GM21737 (cell line): ENCODE results near the gene SF3A2.

ENCODE experiments used
- ATAC-seq: cut with Tn5 transposase; IDR thresholded peaks from one replicate; pipeline ENCODE4 v1.9.1; 2021; ENCODE audit warnings: mild to moderate bottlenecking, moderate library complexity; ENCODE audit not compliant: unreplicated experiment

Gene SF3A2

GRCh38 chr19:2239771-2240770 is 3.4 kb downstream of the SF3A2 start:
- ATAC-seq = no peak

GRCh38 chr19:2240881-2241760 is 4.5 kb downstream of the SF3A2 start:
- no peak for ATAC-seq

- ATAC-seq = no peak
Observed at GRCh38 chr19:2242092-2242537, 5.5 kb downstream of the SF3A2 start.

- ATAC-seq = no peak
Observed at GRCh38 chr19:2242816-2243215, 6.2 kb downstream of the SF3A2 start.

GRCh38 chr19:2243274-2244124 is 6.9 kb downstream of the SF3A2 start:
- no peak for ATAC-seq

GRCh38 chr19:2244125-2244411 is 7.4 kb downstream of the SF3A2 start:
- ATAC-seq = no peak

- ATAC-seq = no peak
Observed at GRCh38 chr19:2244486-2244885, 7.9 kb downstream of the SF3A2 start.

- no peak for ATAC-seq
Observed at GRCh38 chr19:2245273-2245672, 8.6 kb downstream of the SF3A2 start.

GRCh38 chr19:2246014-2246620 is 9.5 kb downstream of the SF3A2 start:
- no peak for ATAC-seq

GRCh38 chr19:2246801-2247361 is 10.3 kb downstream of the SF3A2 start:
- ATAC-seq = no peak

- no peak for ATAC-seq
Observed at GRCh38 chr19:2247433-2248101, 10.9 kb downstream of the SF3A2 start.

GRCh38 chr19:2248136-2249009 is 11.7 kb downstream of the SF3A2 start:
- no peak for ATAC-seq

GRCh38 chr19:2249010-2249866 is 12.6 kb downstream of the SF3A2 start, which contains the start of gene AMH:
Gene AMH (plus strand): TSS chr19:2249323. CDS start chr19:2249333, 10 bp downstream.
- ATAC-seq = no peak

- ATAC-seq = no peak
Observed at GRCh38 chr19:2249880-2250765, 13.5 kb downstream of the SF3A2 start.

GRCh38 chr19:2250766-2251105 is 14.1 kb downstream of the SF3A2 start:
- no peak for ATAC-seq
